Ovary (tissue), 3 donors: ENCODE data around the gene GLP1R.

ENCODE experiments used
- EP300 ChIP-seq: sonication (generic); formaldehyde crosslinking; IDR thresholded peaks from one replicate; pipeline ENCODE4 v1.6.1; 2017; ENCODE audit warnings: antibody characterized with exemption
- POLR2A ChIP-seq: fragments of 450-650 bp; IDR thresholded peaks from one replicate; pipeline ENCODE4 v1.6.1; 2017; ENCODE audit warnings: antibody characterized with exemption, mild to moderate bottlenecking, moderate library complexity
- TF ChIP-seq, protein P1 (sequence below), 3 donors: fragments of 450-650 bp in 2 of 3; fragments of 200-600 bp in 1 of 3; IDR thresholded peaks; one replicate each; pipeline versions ENCODE4 v1.5.1 to v1.8.0; 2016 to 2022; ENCODE audit warnings: antibody characterized with exemption in 3 of 3, mild to moderate bottlenecking in 1 of 3
- donor health status: DM: no; HTN: no; CAD: no.

DNA sequence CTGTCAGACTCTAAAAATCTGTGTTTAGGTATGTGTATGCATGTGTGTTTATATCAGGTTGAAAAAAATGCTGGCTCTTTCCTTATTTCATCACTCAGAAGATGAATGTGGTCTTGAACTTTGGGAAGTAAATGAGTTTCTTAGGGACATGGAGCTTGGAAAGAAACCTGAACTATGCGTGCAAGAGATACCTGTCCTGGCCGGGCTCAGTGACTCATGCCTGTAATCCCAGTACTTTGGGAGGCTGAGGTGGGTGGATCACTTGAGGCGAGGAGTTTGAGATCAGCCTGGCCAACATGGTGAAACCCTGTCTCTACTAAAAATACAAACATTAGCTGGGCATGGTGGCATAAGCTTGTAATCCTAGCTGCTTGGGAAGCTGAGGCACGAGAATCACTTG lies 4.4 kb upstream of the GLP1R start:
- TF ChIP-seq, protein P1, sequence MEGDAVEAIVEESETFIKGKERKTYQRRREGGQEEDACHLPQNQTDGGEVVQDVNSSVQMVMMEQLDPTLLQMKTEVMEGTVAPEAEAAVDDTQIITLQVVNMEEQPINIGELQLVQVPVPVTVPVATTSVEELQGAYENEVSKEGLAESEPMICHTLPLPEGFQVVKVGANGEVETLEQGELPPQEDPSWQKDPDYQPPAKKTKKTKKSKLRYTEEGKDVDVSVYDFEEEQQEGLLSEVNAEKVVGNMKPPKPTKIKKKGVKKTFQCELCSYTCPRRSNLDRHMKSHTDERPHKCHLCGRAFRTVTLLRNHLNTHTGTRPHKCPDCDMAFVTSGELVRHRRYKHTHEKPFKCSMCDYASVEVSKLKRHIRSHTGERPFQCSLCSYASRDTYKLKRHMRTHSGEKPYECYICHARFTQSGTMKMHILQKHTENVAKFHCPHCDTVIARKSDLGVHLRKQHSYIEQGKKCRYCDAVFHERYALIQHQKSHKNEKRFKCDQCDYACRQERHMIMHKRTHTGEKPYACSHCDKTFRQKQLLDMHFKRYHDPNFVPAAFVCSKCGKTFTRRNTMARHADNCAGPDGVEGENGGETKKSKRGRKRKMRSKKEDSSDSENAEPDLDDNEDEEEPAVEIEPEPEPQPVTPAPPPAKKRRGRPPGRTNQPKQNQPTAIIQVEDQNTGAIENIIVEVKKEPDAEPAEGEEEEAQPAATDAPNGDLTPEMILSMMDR (IDR thresholded peaks at IDR 0.05): no peak
- TF ChIP-seq EP300: no peak
- TF ChIP-seq POLR2A: no peak
